HG03135 (cell line): ENCODE data around the gene PIWIL1.

Experiments used
- ATAC-seq: cut with Tn5 transposase; IDR thresholded peaks from one replicate; pipeline ENCODE4 v1.9.1; 2021; ENCODE audit warnings: mild to moderate bottlenecking, moderate library complexity; ENCODE audit not compliant: unreplicated experiment

PIWIL1 gene

GRCh38 chr12:130336723-130337487 is 782 bp upstream of the PIWIL1 start:
- ATAC-seq, result no peak

- ATAC-seq, result no peak
Observed at GRCh38 chr12:130338794-130339601, 1.3 kb downstream of the PIWIL1 start.

- no peak for ATAC-seq
Observed at GRCh38 chr12:130339951-130340350, 2.3 kb downstream of the PIWIL1 start.

GRCh38 chr12:130342442-130342841 is 4.8 kb downstream of the PIWIL1 start:
- no peak for ATAC-seq

DNA sequence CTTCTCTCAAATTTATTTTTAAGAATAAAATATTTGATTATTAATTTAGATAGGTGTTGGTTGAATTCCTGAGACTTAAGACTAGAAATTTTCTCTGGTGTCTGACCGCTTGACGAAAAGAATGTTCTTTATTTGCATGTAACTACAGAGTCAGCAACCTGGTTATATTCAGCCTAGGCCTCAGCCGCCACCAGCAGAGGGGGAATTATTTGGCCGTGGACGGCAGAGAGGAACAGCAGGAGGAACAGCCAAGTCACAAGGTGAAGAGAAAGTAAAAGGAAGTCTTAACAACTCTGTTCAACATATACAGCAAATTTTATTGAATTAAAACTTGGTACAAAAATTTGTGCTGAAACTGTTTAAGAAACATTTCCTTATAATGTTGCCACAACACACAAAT is 5.2 kb downstream of the PIWIL1 start:
- no peak for ATAC-seq

- no peak for ATAC-seq
Observed at GRCh38 chr12:130344529-130344928, 6.8 kb downstream of the PIWIL1 start.

GRCh38 chr12:130345292-130345691 is 7.6 kb downstream of the PIWIL1 start:
- no peak for ATAC-seq

GRCh38 chr12:130347588-130347987 is 9.9 kb downstream of the PIWIL1 start:
- ATAC-seq, result no peak

DNA sequence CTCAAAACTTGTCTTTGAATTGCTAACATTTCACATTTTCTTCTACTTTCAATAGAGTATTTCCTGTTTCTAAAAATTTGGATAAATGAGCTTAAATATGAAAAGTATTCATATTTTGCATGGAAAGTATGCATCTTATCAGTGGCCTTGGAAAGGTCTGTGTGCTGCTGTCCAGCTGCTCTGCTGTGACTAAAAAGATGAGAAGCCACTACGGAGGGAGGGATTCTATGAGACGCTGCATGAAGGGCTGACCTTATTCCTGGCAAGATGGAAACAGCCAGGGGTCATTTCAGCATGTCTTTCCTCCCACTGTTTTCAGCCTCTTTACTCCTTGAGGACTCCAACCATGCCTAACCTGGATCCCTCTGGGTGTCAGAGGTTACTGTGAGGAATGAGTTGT is 13.0 kb downstream of the PIWIL1 start:
- no peak for ATAC-seq

DNA sequence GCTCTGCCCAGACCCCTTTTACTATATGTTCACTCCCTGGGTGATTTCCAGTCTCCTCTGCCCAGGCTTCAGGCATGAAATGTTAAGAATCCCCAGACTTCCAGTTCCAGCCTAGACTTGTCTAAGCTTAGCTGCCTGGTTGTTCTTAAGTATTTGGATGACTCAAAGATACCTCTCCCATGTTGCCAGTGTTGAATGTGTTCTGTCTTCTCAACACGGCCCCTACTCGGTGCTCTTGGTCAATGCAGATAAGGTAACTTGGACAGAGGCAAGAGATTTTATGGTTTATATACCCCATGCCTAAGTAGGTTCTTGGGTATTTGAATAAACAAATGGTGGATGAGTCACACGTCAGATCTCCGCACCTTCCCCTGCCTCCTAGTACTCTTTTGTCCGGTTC is 13.6 kb downstream of the PIWIL1 start:
- ATAC-seq, result no peak

DNA sequence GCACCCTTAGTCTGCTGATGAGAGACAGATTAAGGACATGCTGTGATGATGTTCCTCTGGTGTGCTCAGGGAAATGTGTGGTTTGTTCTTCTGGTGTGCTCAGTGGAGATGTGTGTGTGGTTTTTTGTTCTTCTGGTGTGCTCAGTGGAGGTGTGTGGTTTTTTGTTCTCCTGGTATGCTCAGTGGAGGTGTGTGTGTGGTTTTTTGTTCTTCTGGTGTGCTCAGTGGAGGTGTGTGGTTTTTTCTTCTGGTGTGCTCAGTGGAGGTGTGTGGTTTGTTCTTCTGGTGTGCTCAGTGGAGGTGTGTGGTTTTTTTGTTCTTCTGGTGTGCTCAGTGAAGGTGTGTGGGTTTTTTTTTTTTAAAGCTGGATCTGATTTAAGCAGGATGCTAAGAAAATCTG is 15.4 kb downstream of the PIWIL1 start:
- ATAC-seq, result no peak

DNA sequence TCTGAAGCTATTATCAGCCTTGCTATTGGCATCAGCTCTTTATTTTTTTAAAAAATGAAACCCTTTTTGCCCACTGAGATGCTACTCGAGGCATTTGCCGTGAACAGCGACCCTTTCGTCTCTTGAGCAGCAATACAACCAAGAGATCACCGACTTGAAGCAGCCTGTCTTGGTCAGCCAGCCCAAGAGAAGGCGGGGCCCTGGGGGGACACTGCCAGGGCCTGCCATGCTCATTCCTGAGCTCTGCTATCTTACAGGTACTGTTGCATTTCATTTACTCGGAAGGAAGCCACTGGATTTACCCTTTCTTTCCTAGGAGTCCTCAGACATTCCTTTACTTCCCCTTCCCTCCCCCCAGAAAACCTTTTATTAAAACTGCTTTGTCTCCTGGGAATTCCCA is 16.7 kb downstream of the PIWIL1 start:
- ATAC-seq, result no peak

DNA sequence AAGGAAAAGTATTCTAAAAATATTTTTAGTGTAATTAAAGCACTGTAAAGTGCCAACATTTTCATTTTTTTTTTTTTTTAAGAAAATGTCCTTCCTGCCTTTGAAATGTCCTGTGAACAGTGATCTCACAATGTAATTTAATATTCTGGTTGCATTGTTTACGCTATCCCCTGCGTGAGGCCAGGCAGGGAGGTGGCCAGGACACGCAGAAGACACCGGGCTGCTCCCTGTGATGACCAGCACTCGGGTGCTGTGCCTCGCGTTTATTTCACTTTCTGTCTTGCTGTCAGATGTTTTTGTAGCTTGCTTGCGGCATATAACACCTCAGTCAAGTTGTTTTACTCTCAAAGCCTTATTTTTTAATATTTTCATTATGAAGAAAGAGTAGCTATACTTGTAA is 18.5 kb downstream of the PIWIL1 start:
- ATAC-seq, result no peak

DNA sequence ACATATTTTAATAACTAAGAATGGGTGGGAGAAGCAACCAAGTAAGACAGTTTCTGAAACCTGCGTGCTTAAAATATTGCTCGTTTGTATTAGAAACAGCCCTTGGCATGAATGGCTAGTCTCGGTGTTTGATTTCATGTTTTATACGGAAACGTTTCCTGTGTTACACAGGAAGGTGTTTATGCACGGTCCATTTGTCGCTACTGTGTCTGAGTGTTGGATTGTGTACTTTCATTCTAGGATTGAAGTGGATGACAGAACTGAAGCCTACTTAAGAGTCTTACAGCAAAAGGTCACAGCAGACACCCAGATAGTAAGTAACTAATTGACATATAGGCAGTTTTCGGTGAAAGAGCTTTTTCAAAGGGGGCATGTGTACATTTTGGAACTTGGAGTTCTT is 19.6 kb downstream of the PIWIL1 start:
- ATAC-seq, result no peak

DNA sequence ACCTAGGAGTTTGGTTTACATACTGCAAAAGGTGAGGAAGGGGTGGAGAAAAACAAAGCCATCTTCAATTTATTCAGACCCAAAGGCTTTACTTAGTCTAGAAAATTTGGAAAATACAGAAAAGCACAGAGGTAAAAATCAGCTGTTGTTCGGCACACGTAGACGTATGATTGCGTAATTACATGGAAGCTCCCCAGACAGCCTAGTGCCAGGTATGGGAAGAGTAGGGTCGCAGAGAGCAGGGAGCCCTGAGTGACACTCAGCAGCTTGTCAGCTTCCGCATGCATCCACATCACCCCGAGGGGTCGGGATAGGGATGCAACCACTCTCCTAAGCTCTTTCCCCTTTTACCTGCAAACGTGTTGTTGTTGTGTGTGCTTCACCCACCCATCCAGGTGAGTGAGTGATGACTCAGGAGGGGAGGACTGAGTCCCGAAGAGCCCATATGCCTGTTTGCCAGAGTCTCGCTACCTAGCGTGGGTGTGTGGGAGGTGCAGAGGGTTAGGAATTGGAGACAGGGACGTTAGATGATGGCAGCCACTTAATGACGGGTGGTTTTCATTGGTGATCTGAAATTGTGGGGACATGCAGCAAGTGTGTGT is 20.1 kb downstream of the PIWIL1 start:
- ATAC-seq, result no peak

- ATAC-seq, result no peak
Observed at GRCh38 chr12:130362060-130362459, 24.4 kb downstream of the PIWIL1 start.

DNA sequence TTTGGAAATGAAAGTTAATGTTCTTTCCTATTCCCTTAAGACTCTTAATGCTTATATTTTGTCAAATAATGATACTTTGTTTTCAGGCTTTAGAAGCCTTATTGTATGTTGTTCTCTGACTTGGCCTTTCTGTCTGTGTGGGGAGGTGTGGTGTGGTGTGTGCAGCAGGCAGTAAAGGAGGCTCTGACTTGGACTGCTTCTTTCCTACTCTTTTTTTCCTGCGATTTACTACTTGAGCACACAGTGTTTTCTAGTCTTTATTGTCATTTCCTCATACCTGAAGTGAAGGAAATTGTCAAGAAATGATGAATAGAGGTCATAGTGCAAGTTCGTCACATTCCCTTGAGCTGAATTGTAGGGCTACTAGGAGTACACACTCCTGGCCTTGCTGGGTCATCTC is 26.9 kb downstream of the PIWIL1 start:
- ATAC-seq, result no peak

DNA sequence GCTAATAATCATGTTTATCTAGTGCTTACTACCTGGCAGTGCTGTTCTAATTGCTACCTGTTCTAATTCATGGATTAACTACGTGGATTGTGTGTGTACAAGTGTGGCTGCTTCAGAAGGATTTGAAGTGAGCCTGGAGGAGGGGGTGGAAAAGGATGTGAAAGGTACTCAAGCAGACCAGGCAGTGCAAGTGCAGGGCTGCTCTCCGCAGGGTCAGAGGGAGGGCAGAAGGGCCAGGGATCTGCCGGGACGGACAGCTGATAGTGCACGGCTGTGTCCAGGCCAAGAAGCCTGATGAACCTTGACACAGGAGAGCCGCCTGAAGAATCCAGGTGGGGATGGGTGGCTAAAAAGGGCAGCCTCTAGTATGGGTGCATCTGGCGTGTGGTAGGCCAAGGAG is 28.5 kb downstream of the PIWIL1 start:
- no peak for ATAC-seq

DNA sequence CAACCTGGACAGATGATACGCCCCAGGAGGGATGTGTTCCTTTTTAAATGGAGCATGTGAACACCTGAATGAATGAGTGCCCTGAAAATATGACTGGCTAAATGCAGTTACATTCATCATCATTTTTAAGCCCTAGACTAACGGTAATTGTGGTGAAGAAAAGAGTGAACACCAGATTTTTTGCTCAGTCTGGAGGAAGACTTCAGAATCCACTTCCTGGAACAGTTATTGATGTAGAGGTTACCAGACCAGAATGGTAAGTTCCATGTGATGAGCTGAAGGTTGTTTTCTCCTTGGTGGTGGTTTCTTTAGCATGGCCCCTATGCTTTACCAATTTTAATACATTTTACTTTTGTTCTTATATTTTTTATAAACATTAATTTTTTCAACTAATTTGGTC is 29.3 kb downstream of the PIWIL1 start:
- no peak for ATAC-seq

GRCh38 chr12:130367523-130367922 is 29.8 kb downstream of the PIWIL1 start:
- ATAC-seq, result no peak

- no peak for ATAC-seq
Observed at GRCh38 chr12:130369816-130370215, 32.1 kb downstream of the PIWIL1 start.

DNA sequence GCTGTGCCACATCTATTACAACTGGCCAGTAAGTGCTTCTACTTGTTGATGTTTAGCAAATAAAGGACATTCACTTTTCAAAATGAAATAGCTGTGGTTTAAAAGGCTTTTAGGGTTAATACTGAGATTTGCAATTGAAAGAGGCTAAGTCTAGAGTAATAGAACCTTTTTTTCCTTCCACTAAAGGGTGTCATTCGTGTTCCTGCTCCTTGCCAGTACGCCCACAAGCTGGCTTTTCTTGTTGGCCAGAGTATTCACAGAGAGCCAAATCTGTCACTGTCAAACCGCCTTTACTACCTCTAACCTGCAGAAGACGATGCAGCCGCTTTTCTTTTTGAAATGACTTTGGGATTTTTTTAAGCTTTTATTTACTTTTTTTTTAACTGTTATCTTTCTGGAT is 33.6 kb downstream of the PIWIL1 start:
- no peak for ATAC-seq
